HG02870 (cell line): ENCODE results near the gene MTERF2.

Experiments used
- ATAC-seq: cut with Tn5 transposase; IDR thresholded peaks from one replicate; pipeline ENCODE4 v1.9.1; 2021; ENCODE audit warnings: mild to moderate bottlenecking, moderate library complexity; ENCODE audit not compliant: unreplicated experiment

Gene MTERF2

DNA sequence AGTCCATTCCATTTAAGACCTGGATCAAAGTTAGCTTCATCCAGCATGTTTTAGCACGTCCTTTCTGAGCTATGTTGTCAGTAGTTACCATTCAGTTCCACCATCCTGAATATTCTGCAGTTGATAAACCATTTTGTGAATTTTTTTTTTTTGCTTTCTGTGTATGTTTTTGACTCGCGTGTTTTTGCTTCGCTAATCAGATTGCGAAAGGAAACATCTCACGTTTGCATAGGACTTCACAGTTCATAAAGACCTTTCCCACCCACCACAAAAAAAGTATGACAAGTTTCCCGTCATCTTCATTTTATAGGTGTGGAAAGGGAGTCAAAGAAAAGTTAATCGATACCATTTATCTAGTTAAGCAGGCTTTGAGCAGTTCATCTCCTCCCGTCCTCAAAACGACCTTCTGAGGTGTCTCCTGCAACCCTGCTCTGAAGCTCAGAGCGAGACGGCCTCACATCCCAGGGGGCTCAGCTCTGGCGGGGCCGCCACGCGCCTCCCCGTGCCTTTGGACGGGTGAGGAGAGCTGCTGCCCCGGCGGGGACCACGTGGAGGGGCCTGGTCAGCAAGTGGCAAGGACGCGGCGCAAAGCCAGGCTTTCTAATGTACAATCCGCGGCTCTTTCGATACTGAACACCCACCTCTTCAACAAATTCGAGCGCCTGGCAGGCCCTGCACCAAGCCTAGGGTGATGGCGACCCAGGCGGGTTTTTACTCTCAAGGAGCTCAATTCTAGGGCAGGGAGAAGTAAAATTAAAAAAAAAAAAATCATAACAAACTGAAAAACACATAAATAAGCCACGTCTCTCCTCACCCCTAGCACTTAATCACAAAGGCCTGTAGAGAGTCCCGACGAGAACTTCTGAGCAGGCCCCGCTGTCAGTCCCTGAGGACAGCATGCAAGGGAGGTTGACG is 32.2 kb downstream of the MTERF2 start:
- no peak for ATAC-seq

DNA sequence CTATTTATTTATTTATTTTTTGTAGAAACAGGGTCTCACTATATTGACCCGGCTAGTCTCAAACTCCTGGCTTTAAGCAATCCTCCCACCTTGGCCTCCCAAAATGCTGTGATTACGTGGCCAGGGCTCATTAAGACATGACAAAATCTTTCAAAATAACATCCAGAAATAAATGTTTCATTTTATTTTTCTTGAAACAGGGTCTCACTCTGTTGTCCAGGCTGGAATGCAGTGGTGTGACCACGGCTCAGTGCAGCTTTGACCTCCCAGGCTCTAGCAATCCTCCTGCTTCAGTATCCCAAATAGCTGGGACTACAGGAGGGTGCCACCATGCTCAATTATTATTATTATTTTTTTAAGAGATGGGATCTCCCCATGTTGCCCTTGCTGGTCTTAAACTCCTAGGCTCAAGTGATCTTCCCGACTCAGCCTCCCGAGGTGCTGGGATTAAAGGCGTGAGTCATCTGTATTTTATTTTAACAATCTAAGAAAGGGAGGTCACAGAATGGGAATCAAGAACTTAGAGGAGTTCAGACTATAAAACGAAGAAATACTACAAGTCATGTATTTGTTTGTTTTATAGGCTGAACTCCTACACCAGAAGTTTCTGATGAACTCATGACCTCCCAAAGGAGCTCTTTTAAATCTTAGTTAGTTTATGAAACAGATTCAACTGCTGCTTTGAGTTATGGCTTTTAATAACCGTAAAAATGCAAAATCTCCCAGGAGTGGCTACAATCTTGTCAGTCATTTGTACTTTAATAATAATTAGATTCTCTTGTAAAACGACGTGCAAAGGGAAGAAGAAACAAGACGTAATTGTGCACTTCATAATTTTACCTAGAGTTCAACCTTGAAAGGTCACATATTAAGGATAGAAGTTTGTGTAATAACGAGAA is 33.3 kb downstream of the MTERF2 start:
- no peak for ATAC-seq

DNA sequence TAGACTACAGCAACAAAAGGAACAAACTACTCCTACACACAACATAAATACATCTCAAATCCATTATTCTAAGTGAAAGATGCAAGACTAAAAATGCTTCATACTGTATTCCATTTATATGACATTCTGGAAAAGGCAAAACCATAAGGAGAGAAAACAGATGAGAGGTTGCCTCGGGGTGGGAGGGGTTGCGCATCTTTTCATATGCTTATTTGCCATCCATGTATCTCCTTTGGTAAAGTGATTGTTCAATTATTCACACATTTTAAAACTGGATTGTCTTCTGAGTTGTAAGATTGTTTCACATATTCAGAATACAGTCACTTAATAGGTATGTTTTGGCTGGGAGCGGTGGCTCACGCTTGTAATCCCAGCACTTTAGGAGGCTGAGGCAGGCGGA is 36.4 kb downstream of the MTERF2 start:
- no peak for ATAC-seq

DNA sequence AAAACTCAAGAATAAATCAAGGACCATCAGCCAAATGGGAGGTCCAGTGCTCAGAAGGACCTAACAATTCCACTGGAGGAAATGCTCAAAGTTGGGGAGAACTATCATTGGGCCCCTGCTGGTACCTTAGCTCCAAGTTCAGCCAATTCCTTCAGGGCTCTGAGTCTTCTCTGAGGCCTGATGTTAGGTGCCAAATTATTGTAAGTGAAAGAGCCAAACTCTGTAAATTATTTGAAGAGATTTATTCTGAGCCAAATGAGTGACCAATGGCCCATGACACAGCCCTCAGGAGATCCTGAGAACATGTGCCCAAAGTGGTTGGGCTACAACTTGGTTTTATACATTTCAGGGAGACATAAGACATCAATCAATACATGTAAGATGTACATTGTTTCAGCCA is 39.5 kb downstream of the MTERF2 start:
- no peak for ATAC-seq

DNA sequence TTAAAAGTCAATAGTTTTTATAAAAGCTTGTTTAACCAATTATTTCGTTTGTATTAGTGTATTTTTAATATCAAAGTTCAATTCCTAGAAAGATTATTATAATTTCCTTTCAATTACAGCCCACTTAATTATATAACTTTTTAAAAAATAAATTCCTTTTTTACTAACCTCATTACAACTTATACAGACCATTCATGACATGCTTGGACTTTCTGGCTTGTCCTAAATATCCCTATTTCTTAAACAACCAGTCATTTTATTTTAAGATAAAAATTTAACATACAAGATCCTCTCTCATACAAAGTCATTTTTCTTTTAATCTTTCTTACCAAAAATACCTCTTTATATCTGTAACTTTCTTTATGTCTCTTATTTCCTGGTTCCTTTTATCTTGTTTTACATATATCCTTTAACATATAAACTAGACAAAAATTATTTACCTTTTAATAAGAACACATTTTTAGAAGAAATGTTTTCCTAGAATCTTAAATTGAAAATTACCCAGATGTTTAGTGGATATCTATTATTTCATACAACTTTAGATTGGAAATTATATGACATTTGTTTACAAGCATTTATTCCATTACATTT is 41.6 kb downstream of the MTERF2 start:
- ATAC-seq, result no peak

DNA sequence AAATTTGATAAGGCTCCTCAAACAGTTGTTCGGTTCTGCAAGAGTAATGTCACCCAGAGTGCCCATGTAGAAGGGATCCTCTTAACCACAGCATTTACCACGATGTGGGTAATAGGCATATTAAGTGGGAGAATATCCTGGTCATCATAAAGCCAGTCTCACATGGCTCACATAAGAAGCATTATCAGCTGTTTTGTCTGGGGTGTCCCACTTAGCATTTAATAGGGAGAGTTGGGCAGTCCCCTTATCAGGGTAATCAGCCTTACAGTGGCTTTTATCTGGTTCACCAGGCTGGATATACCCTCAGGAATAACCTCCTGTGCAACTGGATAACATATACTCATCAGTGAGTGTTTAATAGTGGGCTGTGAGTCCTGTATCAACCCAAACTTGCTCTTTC is 44.2 kb downstream of the MTERF2 start:
- ATAC-seq, result no peak

DNA sequence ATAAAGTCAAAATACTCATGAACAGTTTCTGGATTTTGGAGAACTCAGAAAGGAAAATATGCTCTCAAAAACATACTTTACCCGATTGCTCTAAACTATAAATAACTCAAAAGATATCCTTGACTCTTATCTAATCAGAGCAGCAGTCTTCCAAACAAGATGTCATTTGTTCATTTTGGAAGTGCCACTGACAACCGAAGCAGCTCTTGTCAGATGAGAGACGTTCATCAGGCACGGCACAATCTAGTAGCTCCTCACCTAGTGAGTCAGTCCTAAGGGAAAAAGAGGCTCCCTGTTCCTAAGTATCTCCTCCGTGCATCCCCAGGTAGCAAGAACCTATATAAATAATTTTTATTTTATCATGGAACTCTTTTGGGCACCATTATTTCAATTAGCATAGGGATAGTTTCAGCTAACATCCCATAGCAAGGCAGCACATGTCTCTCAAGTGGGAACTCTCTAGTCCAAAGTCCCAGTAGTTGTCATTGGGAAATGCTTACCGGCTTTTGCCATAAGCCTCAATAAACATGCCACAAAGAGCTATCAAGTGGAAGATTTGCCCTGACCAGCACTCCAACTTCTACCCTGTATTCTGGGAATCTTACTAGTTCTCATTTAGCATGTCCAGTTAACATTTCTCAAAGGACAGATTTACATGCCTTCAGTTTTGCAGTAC is 45.3 kb downstream of the MTERF2 start:
- no peak for ATAC-seq

DNA sequence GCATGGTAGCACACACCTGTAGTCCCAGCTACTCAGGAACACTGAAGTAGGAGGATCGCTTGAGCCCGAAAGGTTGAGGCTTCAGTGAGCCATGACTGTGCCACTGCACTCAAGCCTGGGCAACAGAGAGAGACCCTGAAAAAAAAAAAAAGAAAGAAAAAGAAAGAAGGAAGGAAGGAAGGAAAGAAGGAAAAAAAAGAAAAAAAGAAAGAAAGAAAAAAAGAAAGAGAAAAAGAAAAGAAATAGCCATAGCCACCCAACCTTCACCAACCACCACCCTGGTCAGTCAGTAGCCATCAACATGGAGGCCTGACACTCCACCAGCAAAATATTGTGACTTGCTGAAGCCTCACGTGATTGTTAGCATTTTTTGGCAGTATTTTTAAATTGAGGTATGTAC is 52.7 kb downstream of the MTERF2 start:
- ATAC-seq, result no peak
